ENCODE results near the gene TYW3.

The TYW3 gene

DNA sequence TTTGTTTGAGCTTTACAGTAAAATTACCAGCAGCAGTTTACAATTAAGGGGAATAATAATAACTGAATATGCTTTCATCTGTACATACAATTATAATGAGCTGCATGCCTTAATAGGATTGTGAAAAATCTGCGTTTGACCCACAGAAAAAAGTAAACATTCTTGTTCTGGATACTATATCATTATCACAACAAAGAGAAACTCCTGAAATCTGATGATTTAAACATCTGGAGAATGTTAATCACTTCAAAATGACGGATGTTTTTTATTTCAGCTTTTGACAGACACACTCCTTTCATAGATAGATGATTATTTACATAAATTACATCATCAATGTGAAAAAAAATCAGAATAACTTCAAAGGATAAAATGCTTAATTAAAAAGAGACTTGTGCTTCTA, 58.5 kb downstream of the TYW3 start:
- DNase-seq (ENCODE audit: low read depth) = no peak

DNA sequence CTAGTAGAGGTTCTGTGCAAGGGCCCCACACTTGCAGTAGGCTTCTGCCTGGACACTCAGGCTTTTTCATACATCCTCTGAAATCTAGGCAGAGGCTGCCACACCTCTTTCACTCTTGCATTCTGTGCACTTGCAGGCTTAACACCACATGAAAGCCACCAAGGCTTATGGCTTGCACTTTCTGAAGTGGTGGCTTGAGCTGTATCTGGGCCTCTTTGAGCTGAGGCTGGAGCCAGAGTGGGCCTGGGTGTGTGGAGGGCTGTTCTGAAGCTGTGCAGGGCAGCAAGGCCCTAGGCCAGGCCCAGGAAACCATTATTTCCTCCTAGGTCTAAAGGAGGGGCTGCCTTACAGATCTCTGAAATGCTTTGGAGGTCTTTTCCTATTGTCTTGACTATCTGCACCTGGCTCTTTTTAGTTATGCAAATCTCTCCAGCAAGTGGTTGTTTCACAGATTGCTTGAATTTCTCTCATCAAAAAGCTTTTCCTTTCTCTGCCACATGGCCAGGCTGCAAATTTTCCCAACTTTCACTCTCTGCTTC, 66.2 kb downstream of the TYW3 start:
- no peak for DNase-seq (ENCODE audit: low read depth)

DNA sequence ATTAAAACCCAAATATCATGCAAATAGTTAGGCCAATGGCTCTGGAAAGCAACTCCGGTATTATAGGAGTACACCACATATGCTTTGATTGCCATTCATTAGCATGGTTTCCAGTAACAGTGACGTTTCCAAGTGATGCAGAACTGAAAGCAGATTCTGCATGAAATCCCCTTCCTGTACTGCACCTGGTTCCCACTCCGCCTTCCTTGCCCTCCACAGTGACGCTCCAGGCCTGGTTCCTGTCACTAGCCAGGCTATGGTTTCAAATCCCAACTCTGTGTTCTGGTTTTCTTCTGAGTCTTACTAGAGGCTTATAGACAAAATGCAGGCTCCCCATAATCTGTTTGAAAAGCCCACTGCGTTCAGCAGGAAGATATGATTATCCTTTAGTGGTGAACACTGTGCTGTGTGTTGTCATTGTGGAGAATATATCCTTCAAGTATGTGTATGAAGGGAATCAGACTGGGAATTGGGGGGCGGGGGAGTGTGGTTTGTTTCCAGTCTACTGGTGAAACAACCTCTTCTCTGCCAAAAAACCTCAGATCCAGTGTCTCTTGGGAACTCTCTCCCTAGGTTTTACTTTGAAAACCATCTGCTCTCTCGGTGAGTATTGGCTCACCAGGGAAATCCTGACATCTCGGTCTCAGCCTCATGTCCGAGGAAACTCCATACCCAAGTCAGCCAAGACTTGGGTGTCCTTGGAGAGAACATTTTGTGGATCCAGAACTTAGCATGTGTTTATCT, 78.7 kb downstream of the TYW3 start:
- DNase-seq (ENCODE audit: low read depth) = no peak

GRCh38 chr1:74812180-74812541, 79.2 kb downstream of the TYW3 start:
- DNase-seq (ENCODE audit: low read depth) = no peak

Data from EH (cell line).